GM21367 (cell line): ENCODE results near the gene PLPPR4.

Experiments used
- ATAC-seq: cut with Tn5 transposase; IDR thresholded peaks from one replicate; pipeline ENCODE4 v1.9.1; 2021; ENCODE audit not compliant: unreplicated experiment

PLPPR4 gene

DNA sequence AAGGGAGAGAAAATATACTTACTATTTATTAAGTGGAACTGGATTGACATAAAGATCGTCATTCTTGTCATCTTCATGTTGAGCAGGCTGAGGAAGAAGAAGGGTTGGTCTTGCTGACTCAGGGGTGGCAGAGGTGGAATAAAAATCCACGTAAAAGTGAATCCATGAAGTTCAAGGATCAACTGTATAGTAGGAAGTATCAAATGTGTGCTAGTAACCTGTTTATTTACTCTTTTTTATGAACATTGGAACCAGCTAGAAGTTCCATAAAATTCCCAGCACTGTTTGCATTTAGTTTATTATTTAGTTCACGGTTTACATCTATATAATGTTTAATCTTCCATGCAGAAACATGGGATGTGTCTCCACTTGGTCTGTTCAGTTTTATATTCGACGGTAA is 70.7 kb downstream of the PLPPR4 start:
- ATAC-seq: no peak

- ATAC-seq: no peak
These were observed 82.9 kb downstream of the PLPPR4 start for GRCh38 chr1:99347041-99347684.

DNA sequence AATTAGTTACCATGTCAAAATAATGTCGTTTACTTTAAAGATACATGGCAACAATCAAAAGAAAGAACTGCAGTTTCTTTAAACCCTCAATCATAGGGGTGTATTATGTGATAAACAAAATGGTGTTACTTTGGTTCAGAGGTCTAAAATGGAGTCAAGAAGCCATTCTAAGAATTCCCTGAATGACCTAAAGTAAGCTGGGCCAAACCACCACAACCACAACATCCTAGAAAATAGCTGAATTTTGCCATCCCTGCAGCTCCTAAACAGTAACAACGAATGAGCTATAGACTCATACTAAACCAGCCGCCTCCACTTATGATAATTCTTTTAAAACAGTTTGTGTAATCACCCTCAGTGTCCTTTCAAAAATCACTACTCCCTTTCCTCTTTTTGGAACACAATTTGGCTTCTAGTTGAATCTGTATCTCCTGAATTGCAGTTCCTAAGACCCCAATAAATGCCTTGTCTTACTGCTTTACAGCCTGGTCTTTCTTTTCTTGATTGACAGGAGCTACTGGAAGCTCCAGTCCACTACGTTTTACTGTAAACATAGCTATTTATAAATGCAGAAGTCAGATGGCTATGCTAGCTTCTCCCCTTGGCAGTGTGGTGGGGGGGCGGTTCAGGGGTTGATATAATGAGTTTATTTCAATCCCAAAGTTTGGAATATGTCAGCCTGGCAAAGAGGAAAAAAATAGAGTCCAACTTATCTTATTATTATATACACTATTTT is 84.3 kb downstream of the PLPPR4 start:
- ATAC-seq: no peak

- no peak for ATAC-seq
These were observed 88.5 kb downstream of the PLPPR4 start for GRCh38 chr1:99352821-99353220.

DNA sequence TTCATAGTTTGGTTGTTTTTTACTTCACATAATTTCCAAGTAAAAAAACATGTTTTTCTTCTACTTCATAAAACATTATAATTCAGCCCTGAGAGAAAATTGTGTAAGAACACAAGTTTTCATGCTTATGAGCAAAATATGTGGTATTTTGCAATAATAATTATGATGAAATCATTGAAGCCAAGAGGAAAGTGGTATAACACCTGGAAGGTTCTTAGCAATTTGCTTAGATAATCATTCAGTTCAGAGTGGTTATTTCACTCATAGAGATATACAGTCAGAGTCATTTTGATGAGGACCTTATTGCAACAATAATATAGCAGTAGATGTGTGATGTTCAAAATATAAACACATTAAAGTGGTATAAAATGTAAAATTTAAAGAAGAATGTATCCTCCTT is 94.5 kb downstream of the PLPPR4 start:
- ATAC-seq: no peak
